HG02938 (cell line): ENCODE results near the gene SLC7A6OS.

Experiments used
- ATAC-seq: cut with Tn5 transposase; IDR thresholded peaks from one replicate; pipeline ENCODE4 v1.9.1; 2021; ENCODE audit warnings: mild to moderate bottlenecking, moderate library complexity; ENCODE audit not compliant: unreplicated experiment

Gene SLC7A6OS

DNA sequence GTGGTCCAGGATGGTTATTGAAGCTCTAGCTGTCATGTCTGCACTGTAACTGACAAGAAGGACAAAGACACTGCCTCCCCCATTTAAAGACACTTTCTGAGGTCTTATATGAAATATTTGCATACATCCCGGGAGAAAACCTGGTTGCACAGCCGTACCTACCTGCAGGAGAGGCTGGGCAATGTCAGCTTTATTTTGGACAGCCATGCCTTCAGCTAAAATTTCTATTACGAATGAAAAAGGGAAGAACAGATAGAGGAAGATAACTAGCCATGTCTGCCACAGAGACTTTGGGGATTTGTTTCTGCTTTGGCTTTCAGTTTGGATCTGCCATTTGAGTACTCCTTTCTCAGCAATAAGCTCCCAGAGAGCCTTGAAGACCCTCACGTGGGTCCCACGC lies 27.4 kb downstream of the SLC7A6OS start:
- ATAC-seq = no peak

DNA sequence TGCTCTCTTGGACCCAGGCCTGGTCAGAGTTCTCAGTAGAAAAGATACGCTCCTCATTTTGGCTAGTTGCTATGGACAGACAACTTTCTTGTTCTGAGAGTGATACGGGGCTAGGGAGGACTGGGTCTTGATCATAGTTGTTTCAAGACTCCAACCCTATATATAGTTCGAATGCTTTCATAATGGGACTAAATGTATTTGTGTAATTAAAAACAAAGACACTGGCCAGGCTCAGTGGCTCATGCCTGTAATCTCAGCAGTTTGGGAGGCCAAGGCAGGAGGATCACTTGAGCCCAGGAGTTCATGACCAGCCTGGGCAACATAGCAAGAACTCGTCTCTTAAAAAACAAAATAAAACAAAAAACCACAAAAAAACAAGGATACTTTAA lies 28.7 kb downstream of the SLC7A6OS start:
- no peak for ATAC-seq

DNA sequence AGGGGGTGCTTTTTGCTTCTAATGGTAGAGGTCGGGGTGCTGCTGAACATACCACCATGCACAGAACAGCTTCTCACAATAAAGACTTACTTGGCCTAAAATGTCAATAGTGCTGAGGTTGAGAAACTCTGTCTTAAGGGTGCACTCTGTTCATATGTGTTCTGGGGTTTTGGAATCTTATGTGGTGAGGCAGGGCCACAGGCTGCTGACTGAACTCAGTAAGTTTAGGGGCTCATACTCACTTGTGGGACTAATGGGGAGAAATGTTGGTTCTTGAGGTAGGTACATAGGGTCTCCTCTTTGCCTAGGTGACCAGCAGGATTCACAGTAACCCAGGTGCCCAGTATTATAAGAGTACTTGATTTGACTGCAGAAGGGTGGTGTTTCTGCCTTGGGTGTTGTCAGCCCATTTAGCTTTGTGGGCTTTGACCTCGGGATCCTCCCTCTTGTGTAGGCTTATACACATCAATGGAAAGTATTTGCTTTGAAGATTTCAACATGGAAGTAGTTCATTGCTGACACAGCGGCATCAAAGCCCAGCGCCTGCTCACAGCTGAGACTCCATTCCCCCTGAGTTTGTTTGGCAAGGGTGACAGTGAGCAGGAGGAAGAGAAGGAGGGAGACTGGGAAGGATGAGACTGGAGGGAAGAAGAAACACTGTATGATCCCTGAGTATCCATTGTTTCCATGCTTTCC lies 29.2 kb downstream of the SLC7A6OS start:
- no peak for ATAC-seq

DNA sequence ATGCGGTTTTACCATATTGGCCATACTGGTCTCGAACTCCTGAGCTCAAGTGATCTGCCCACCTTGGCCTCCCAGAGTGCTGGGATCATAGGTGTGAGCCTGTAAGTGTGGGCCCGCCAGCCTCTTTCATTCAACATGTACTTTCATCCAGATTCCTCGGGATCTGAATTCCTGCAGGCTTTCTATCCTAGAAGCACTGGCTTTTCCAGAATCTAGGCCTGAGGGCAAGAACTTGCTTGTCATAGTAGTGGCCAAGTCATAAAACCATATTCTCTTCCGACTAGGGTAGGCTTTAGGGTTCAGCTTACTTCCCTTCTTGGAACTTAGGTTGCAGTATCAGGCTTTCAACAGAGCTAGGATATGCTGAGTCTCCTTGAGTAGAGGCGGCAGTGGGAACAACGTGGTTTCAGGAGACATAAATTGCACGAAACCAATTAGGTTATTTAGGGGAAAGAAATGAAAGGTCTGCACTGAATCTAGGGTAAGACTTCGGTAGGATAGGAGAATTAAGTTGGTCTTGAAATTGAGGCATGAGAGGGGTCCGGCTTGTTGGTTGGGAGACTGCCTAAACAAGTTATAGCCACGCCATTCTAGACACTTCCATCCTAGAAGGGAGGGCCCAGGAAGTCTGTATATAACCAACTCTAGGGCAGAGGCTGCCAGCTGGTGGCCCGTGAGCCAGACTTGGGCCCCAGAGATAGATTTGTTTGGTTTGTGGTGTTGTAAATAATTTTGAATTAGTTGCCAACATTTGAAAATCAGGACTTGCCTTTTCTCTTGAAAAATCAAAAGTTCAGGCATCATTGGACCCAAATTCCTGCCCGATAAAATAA lies 30.8 kb downstream of the SLC7A6OS start:
- no peak for ATAC-seq

DNA sequence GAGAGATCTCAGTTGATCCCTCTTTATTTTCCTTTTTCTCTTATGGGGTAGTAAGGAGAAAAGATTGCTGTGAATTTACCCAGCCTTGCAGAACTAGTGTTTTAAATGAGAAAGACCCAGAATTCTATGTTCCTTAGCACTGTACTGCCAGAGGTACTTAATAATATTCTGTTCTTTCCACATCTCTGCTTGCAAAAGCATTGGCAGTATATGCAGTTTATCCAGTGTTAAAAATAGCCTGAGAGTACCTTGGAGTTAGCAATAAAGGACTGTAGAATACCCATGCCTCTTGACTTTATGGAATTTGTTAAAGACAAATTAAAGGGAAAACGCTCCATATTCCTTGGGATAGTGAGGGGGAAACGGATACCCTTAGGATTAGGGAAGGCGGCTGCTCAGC lies 34.5 kb downstream of the SLC7A6OS start:
- ATAC-seq = no peak

DNA sequence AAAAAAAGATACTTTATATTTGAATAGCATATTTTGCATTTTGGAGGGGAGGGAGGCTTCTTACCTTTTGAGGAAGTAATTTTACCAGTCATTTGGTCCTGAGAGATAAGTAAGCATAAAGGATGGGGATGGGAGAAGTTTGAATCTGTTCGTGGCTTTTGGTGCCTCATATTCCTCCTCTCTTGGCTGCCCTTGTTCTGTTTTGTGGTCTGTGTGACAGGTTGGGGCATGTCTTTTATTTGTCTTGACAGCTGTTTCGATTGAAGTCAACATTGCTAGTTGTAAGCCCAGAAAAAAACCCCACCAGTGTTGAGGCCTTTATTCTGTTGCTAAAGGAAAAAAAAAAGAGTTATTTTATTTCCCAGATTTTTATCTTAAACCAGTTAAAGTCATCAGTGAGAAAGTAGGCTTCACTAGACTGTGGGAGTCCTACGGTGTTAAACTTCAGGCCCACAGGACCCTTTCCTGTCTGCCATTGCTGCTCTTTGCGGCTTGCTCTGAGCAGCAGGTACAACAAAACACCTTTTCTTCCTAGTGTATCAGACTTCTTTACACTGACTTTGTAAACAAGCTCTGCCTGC lies 35.0 kb downstream of the SLC7A6OS start:
- ATAC-seq = peak; percentile 70

DNA sequence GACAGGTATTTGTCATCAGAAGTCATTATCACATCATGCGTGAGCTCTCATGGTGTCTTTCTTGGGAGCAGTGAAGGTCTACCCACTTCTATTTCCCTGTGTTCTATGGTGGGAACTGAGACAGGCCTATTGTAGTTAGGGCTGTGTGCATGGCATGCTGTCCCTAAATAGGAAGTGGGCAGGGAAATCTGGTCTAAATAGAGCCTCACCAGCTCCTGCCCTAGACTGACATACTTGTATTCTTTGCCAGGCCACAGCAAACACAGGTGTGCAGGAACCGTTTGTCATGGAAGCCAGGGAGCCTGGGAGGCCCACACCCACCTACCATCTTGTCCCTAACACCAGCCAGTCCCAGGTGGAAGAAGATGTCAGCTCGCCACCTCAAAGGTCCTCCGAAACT lies 36.3 kb downstream of the SLC7A6OS start:
- no peak for ATAC-seq

DNA sequence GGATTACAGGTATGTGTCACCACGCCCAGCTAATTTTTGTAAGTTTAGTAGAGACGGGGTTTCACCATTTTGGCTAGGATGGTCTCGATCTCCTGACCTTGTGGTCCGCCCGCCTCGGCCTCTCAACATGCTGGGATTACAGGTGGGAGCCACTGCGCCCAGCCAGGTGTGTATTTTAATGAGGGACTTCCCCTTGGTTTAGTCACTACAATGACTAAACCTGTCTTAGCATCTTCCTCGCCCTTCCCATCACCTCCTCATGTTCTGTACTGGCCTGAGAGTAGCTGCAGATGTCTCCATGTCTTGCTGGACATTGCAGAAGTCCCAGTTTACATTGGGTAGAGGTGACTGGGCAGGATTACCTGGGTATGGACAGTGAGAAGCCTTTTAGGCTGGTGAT lies 36.9 kb downstream of the SLC7A6OS start:
- no peak for ATAC-seq

DNA sequence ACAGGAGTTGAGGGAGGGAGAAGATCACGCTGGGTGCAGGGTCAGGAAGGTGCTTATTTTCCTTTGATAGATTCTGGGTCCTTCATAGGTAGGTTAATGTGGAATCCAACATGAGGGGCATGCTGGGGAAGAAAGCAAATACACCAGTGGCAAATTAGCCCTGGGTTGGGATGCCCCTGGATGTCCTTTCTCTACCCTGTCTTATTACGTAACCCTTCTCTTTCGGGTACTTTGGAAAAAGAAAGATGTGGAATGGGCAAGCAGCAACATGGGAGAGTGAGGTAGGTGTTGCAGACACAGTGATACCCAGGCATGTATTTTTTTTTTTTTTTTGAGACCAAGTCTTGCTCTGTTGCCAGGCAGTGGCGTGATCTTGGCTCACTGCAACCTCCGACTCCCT lies 37.3 kb downstream of the SLC7A6OS start:
- no peak for ATAC-seq

DNA sequence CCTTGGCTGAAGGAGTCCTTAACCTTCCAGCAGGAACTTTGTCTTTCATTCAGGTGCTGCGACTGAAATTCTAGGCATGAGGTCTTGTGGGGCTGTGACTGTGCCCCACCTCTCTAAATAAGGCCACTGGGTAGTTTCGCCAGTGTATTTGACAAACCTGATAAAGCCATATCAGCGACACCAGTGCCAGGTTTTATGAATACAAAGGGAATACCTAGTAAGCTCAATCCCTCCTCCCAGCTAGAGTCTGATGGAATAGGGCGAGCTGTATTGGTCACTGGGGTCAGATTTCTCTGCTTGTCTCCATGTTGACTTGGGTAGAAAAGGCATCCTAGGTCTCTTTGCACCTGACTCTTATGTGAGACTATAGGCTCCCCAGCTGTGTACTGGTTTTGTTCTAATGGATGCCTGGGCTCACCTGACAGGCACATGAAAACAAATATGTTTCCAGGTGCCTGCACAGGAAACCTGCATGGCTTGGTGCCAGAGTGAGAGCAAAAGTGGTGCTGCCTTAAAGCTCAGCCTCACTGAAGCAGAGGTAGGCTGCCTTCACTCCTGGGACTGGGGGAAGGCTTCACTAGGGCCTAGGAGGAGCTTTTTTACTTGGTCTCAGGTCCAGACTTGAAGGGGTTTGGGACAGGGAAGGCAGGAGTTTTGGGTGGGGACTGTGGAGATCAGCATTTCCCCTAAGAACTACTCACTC lies 38.1 kb downstream of the SLC7A6OS start:
- no peak for ATAC-seq

DNA sequence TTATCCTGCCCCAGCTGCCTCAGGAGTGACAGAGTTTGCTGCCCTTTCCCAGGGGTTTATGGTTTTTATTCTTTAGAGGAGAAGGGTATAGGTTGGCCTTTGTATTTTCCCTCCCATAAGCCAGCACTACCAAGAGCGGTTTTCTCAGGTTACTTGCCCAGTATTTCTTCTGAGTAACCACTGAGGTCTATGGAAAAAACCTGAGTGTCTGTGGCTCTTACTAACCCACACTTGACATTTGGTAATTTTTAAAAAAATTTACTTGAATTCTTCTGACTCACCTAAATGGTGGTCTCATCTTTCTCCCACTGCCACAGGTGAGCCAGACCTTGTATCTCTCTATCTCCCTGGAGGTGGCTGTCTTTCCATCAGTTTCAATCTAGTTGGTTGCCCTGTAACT lies 40.4 kb downstream of the SLC7A6OS start:
- no peak for ATAC-seq

DNA sequence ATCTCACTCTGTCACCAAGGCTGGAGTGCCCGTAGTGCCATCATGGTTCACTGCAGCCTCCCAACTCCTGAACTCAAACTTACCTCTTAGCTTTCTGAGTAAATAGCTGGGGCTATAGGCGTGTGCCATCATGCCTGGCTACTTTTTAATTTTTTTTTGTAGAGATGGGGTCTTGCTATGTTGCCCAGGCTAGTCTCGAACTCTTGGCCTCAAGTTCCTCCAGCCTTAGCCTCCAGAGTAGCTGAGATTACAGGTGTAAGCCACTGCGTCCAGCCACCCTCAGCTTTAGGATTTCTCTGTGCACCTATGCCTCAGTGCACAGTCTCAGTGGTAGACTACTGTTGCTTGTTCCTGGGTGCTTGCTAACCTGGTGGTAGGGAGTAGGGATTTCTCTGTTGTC lies 41.0 kb downstream of the SLC7A6OS start:
- no peak for ATAC-seq

DNA sequence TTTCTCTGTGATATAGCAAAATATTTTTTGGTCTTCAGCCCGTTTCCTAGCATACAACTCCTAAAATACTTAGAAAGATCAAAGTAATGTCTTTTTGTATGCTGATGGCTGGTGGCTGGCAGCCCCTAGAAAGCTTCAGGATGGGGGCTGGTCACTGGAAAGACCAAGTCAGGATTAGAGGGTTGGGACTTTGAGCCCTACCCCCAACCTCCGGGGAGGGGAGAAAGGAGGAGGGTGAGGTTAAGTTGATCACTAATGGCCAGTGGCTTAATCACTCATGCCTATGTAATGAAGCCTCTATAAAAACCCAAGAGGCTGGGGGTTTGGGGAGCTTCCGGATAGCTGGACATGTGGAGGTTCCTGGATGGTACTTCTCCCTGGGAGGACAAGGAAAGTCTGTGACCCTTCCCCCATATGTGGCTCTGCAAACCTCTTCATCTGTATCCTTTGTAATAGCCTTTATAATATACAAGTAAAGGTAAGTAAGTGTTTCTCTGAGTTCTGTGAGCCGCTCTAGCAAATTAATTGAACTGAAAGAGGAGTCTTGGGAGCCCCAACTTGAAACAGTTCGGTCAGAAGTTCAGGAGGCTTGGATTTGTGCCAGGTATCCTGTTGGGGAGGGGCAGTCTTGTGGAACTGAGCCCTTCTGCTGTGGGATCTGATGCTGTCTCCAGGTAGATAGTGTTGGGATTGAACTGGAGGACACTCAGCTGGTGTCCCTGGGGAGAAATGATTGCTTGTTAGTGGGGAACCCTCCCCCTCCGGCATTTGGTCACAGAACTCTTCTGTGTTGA lies 42.9 kb downstream of the SLC7A6OS start:
- no peak for ATAC-seq

DNA sequence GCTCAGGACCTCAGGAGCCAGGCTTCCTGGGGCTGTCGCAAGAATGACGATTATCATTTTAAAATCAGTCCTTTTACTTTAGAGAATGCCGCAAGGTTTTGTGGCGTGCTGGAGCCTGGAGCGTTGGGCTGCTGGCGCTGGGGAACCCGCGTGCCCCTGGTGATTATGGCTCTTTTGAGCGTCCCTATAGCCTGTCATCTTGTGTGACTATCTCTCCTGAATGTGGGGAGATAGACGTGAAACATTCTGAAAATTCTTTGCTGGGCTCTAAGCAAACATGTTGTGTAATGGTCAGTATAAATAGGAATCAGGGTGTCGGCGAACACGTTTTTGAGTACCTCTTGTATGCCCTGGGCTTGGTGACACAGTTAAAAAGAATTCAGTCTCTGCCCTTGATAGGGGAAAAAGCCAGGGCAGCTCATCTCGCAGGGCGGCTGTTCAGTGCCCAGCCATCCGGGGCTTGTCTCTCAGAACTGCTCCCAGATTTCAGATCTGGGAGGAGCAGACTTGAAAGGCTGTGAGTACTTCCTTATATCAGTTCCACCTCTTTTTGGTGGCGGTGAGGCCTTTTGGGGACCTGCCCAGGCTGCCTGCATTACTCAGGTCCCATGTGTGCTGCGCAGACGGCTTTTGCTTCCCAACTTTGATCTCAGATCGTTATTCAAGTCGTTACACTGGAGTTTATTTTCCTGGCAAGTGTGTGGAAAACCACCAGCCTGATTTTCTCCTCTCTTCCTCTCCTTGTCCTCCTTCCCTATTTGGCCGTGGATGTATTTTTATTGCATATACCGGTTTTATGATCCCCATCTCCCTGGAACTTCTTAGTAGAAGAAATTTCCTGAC lies 45.4 kb downstream of the SLC7A6OS start:
- ATAC-seq = peak; percentile 9

DNA sequence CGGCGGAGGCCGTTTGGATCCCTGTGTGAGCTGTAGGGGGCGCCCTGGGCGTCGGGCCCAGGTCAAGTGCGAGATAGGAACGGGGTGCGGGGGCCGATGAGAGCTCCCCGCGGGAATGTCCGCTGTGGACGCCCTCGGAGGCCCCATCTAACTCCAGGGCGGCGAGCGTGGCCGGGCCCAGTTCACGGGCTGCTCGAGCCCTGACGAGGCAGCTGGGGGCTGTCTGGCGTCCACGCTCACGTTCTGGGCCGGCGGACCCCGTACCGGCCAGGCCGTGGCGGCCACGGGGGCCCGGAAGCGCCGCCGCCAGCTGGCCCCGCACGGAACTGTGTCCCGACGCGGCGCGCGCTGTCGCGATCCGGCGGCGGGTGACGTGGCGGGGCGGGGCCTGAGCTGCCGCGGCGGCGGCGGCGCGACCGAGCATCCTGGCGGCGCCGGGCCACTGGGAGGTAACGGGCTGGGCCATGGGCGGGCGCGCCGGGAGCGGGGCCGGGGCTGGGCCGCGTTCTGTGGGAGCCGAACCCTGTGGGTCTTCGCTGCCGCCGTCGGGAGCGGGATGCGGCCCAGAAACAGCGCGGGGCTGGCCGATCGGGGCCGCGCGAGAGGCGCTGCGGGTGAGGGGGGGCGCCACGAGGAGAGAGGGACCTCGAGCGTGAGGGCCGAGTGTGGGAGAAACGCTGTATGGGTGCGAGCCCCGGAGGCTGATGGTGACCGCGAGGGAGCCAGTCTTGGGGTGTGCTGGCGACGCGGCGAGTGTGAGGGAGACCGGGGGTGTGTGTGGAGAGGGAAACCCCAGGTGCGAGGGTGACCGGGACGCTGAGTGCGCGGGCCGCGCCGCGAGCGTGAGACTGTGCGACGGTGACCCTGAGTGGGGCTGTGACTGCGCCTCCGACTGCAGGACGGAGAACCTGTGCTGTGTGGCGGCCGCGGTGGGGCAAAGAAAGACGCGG lies 46.3 kb downstream of the SLC7A6OS start, which contains the start of gene SLC7A6:
Gene SLC7A6, plus strand, starts transcription at position 399 of the 950 bp plus-strand sequence. CDS start 10,201 bp downstream, outside the sequence.
- peak; percentile 60 for ATAC-seq

DNA sequence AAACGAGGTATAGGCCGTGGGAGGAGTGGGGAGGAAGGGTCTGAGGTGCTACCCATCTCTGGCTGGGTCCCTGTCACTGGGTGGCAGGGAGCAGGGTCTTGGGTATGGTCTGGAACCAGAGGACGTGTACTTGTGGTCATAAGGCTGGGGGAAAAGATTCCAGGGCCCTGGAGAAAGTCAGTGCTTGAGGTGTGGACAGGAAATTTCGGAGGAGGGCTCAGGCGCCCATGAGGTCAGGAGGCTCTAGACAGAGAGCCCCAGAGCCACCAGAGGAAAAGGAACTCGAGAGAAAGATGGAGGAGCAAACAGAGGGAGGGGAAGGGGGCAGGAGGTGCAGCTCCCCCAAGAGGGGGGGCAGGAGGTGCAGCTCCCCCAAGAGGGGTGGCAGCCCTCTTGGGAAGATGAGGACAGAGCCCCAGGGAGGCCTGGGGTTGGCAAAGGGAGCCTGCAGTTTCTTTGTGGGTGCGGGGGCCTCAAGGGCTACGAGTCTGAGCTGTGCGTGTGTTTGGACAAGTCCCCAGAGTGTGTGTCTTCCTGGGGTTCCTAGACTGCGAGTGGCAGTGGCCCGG lies 47.1 kb downstream of the SLC7A6OS start:
- ATAC-seq = no peak

DNA sequence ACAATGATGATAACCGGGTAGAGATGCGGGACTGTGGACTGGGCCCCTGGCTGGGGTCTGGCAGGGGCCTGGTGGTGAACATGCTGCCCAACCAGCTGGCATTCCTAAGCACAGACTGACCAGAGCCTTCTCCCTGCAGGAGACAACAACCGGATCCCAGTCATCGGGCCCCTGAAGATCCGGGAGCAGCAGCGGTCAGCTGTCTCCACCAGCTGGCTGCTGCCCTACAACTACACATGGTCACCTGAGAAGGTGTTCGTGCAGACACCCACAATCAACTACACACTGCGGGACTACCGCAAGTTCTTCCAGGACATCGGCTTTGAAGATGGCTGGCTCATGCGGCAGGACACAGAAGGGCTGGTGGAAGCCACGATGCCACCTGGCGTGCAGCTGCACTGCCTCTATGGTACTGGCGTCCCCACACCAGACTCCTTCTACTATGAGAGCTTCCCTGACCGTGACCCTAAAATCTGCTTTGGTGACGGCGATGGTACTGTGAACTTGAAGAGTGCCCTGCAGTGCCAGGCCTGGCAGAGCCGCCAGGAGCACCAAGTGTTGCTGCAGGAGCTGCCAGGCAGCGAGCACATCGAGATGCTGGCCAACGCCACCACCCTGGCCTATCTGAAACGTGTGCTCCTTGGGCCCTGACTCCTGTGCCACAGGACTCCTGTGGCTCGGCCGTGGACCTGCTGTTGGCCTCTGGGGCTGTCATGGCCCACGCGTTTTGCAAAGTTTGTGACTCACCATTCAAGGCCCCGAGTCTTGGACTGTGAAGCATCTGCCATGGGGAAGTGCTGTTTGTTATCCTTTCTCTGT lies 51.5 kb downstream of the SLC7A6OS start:
- ATAC-seq = no peak
